SH-SY5Y (cell line): ENCODE data around the gene WDR87.

Experiments
- GATA2 ChIP-seq: IDR thresholded peaks from 2 replicates; pipeline ENCODE4 v1.6.1; 2011; ENCODE audit warnings: mild to moderate bottlenecking, low read depth, low read length
- GATA3 ChIP-seq: IDR thresholded peaks from 2 replicates; pipeline ENCODE4 v1.6.1; 2011; ENCODE audit warnings: low read depth, mild to moderate bottlenecking, low read length, moderate library complexity

Gene WDR87

DNA sequence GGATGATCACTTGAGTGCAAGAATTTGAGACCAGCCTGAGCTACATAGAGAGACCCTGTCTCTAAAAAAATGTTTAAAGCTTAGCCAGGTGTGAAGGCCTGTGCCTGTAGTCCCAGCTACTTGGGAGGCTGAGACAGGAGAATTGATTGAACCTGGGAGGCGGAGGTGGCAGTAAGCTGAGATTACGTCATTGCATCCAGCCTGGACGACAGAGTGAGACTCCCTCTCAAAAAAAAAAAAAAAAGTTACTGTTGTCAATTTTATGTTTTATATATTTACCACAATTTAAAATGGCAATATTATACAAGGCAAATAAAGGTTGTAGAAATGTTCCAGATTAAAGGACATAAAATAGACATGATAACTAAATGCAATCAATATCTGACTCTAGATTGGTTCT lies 29.2 kb downstream of the WDR87 start:
- TF ChIP-seq GATA2 (no peak), GATA3 (no peak)

DNA sequence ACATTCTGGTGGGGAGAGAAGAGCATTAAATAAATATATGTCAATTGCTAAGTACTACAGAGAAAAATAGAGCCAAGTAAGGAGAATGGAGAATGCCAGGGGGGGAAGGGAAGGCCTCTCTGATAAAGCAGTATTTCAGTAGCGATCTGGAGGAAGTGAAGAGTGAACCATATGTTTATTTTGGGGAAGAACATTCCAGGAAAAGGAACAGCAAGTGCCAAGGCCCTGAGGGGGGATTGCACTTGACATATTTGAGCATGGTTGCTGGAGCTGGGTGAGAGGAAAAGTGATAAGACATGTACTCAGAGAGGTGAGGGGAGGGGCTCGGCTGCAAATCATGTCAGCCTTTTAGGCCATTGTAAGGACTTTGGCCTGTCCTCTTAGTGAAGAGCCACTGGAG lies 30.4 kb downstream of the WDR87 start:
- TF ChIP-seq GATA3 (no peak), GATA2 (no peak)

DNA sequence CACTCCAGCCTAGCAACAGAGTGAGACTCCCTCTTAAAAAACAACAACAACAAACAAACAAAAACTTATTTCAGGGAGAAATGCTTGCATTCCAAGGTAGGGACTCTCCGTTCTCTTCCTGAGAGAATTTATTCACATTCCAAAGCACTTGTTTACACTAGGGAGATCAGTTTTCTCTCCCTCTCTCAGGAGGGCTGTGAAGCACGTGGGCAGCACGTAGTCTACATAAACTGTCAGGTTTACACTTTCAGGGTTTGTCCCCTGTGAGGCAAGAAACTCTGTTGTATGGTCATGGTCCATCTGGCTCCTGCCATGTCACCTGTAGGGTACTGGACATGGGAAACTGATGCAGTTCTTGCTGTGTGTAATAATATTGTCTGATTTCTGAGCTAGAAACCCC lies 31.6 kb downstream of the WDR87 start:
- no peak for TF ChIP-seq GATA2
- no peak for TF ChIP-seq GATA3

DNA sequence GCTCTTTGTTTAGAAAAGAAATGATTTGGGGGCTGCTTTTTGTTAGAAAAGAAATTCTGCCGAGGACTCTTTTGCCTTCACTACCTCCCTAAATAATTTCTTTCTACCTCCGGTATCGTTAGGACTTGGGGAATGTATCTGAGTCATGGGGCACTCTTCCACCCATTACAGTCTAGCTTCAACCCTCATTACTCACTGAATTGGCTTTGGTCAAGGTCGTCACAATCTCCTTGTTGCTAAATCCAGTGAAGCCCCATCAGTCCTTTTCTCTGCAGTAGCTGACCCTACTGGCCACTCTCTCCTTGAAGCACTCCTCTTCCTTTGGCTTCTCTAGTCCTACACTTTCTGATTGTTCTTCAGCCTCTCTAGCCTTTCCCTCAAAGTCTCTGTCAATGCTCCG lies 34.0 kb downstream of the WDR87 start:
- no peak for TF ChIP-seq GATA2
- no peak for TF ChIP-seq GATA3

DNA sequence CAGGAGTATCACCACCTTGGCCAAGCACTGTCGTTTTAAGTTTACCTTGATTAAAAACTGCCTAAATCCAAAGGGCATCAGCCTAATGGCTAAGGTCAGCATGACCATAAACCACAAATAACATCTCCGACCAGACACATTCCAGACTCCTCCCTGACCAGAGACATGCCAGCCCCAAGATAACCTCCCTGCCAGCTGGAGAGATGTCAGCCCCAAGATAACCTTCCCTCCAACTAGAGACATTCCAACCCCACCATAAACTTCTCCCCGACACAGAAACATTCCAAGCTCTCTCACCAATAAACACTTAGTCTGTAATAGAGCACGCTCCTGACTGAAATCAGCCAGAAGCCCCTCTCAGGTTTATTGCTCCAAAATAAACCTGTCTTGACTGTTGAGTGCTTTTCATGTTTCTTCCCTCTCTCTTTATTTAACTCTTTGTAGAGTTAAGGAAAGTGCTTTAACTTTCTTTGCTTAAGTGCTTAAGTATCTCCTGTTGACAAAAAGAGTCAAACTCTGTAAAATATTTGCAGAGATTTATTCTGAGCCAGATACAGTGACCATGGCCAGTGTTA lies 36.5 kb downstream of the WDR87 start:
- TF ChIP-seq GATA3 = no peak
- no peak for TF ChIP-seq GATA2

DNA sequence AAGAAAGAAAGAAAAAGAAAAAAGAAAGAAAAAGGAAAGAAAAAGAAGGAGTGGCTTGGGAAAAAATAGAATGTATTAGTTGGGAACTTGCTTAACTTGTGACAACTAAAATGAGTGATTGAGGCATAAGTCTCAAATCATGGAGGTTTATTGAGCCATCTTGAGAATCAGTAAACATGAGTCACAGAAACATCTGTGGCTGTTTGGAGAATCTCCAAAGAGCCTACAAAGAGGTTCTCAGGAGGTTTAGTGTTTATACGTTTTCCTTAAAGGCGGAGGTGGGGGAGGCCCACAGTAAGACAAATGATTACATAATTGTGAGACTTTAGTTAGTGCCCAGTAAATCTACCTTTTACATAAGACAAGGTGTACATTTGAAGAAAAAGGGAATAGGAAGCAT lies 38.6 kb downstream of the WDR87 start:
- no peak for TF ChIP-seq GATA3
- no peak for TF ChIP-seq GATA2

DNA sequence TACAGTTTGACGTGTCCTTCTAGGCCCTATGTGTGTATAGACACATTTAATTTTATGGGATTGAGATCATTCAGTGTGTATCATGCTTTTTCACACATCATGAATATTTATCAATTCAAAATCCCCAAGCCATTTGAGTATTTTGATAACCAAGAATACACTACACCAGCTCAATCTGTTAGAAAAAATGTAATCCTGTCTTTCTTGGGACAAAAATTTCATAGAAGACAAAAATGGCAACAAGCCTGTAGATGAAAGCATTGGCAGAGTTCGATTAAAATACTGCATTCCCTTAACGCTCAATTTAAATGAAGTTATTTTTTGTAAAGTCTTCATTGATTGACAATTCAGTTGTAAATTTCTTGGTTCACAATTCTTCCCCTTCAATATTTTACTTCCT lies 41.9 kb downstream of the WDR87 start:
- TF ChIP-seq GATA2 (no peak), GATA3 (no peak)

DNA sequence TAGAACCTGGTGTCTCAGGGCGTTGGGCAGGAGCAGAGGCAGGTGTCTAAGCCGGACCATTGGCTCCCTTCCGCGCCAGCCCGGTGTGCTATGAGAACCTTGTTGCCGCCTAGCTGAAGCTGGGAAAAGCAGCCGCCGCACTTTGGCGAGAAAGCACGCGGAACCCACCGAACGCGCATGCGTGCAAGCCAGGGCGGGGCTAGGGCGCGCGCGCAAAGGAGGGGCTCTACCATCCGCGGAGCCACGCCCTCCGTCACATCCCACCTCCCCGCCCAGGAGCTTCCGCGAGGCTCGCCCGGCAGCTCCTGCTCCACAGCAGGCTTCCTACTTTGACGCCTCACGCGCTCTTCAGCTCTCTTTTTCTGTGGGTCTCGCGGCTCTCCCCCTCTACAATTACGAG lies 51.3 kb downstream of the WDR87 start:
- TF ChIP-seq GATA2 = no peak
- TF ChIP-seq GATA3 = no peak

DNA sequence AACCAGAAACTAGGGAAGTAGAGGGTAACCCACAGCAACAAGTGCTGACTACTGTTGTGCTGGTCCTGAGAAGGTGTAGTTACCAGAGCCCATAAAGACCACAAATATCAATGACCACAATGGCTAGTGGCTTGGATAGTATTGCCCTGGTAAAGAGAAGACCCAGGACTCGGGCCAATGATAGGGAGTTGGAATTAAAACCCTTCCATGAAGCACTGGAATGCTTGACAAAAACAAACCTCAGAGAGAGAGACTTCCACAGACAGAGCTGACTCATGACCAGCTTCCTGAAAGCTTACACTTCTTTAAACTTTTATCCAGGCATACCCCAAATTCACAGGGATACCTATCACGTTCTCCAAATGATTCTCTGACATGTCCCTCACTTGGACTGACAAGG lies 60.5 kb downstream of the WDR87 start:
- TF ChIP-seq GATA3 (no peak), GATA2 (no peak)
